HUDEP-2 (cell line): ENCODE results near the gene ACBD7.

Source experiments
- DNase-seq, 76 experiments: peaks; one replicate each; lab custom pipeline; 2025; ENCODE audit not compliant: unreplicated experiment in 76 of 76; lab: John Stamatoyannopoulos, UW

ACBD7 gene

GRCh38 chr10:15088428-15089261 lies at the start of gene ACBD7:
TSS of gene ACBD7 (minus strand) at chr10:15088776. CDS start at chr10:15088728, 48 bp downstream.
- peak in 73 of 76 experiments; percentile 6 to 80 (median 60) for DNase-seq

- DNase-seq, result no peak
Measured at GRCh38 chr10:15137636-15138035, 49.1 kb upstream of the ACBD7 start.

GRCh38 chr10:15137036-15137359 lies 48.4 kb upstream of the ACBD7 start:
- DNase-seq, result no peak

- no peak for DNase-seq
Measured at GRCh38 chr10:15136129-15137035, 47.8 kb upstream of the ACBD7 start.

- no peak for DNase-seq
Measured at GRCh38 chr10:15131330-15131729, 42.8 kb upstream of the ACBD7 start.

- DNase-seq, result no peak
Measured at GRCh38 chr10:15124908-15125307, 36.3 kb upstream of the ACBD7 start.

GRCh38 chr10:15124190-15124589 lies 35.6 kb upstream of the ACBD7 start:
- no peak for DNase-seq

GRCh38 chr10:15123749-15124184 lies 35.2 kb upstream of the ACBD7 start:
- no peak for DNase-seq

- no peak for DNase-seq
Measured at GRCh38 chr10:15122477-15123030, 34.0 kb upstream of the ACBD7 start.

GRCh38 chr10:15121707-15122106 lies 33.1 kb upstream of the ACBD7 start:
- no peak for DNase-seq

GRCh38 chr10:15120523-15120922 lies 31.9 kb upstream of the ACBD7 start:
- no peak for DNase-seq

GRCh38 chr10:15118615-15119014 lies 30.0 kb upstream of the ACBD7 start:
- no peak for DNase-seq

GRCh38 chr10:15116225-15116624 lies 27.6 kb upstream of the ACBD7 start:
- no peak for DNase-seq

GRCh38 chr10:15113766-15114165 lies 25.2 kb upstream of the ACBD7 start:
- no peak for DNase-seq

- DNase-seq, result no peak
Measured at GRCh38 chr10:15112657-15113056, 24.1 kb upstream of the ACBD7 start.

GRCh38 chr10:15106352-15107013 lies 17.9 kb upstream of the ACBD7 start:
- DNase-seq, result peak in 59 of 76 experiments; percentile 4 to 71 (median 37)

- no peak for DNase-seq
Measured at GRCh38 chr10:15103513-15103912, 14.9 kb upstream of the ACBD7 start.

GRCh38 chr10:15099886-15100285 lies 11.3 kb upstream of the ACBD7 start:
- peak in 1 of 76 experiments; percentile 14 for DNase-seq

- DNase-seq, result peak; percentile 22 to 95 (median 88)
Measured at GRCh38 chr10:15097011-15097812, 8.6 kb upstream of the ACBD7 start, which contains the start of gene RPP38. TSS of gene RPP38 (plus strand) at chr10:15097355. CDS start at chr10:15103315, 5,960 bp downstream.

- no peak for DNase-seq
Measured at GRCh38 chr10:15096661-15097010, 8.1 kb upstream of the ACBD7 start.
